OCI-LY7 (cell line): Measurements from ENCODE around the gene CCDC74B. TPM values are rescaled to one million over a fixed set of nuclear protein-coding genes. Genes with fewer than 3 reads are reported as not detected.
"Not testable (repeated sequence)": the region's sequence is repeated elsewhere in the genome, so short reads cannot be mapped to it uniquely, and the experiment has no call there.

ENCODE experiments used
- BruUV-seq: library from RNA; stranded (reverse); fragments of 400-500 nt; replicated peaks from 2 replicates; lab custom pipeline; 2021; lab: Mats Ljungman, UMichigan
- CTCF ChIA-PET: fragments of 300-600 bp; sonication (Branson Sonifier 250); formaldehyde crosslinking; loops from one replicate; lab custom pipeline; 2022; ENCODE audit warnings: antibody characterized with exemption; ENCODE audit not compliant: unreplicated experiment; lab: Charles Lee
- POLR2A ChIA-PET: fragments of 300-600 bp; sonication (Branson Sonifier 250); formaldehyde crosslinking; loops from one replicate; lab custom pipeline; 2022; ENCODE audit warnings: antibody characterized with exemption; lab: Charles Lee
- DNase-seq: peaks from one replicate; pipeline ENCODE4 v3.0.0-alpha.2; 2015; ENCODE audit warnings: low spot score
- H2AFZ ChIP-seq: fragments of 200-600 bp; sonication (generic), shearing (Covaris generic); 2 replicates; pipeline ENCODE4 v1.6.1; 2014; ENCODE audit warnings: mild to moderate bottlenecking, antibody characterized with exemption, low read length, moderate library complexity
- H3K27ac ChIP-seq: fragments of 200-600 bp; sonication (generic); 2 replicates; pipeline ENCODE4 v1.5.1; 2014; ENCODE audit warnings: mixed run types, low read depth, mild to moderate bottlenecking, moderate library complexity, low read length, inconsistent platforms; ENCODE audit not compliant: poor library complexity, severe bottlenecking
- H3K36me3 ChIP-seq: fragments of 200-600 bp; sonication (generic); 2 replicates; pipeline ENCODE4 v1.6.1; 2014; ENCODE audit warnings: mild to moderate bottlenecking, antibody characterized with exemption, low read length, moderate library complexity, mixed read lengths; ENCODE audit not compliant: insufficient read depth
- H3K4me1 ChIP-seq: fragments of 200-600 bp; sonication (generic); 2 replicates; pipeline ENCODE4 v1.5.1; 2014; ENCODE audit warnings: mild to moderate bottlenecking, low read length; ENCODE audit not compliant: insufficient read depth, poor library complexity, severe bottlenecking
- H3K4me2 ChIP-seq: fragments of 200-600 bp; sonication (generic); 2 replicates; pipeline ENCODE4 v1.6.1; 2014; ENCODE audit warnings: mild to moderate bottlenecking, low read length
- H3K4me3 ChIP-seq: fragments of 200-600 bp; sonication (generic); 2 replicates; pipeline ENCODE4 v1.5.1; 2014; ENCODE audit warnings: mild to moderate bottlenecking, low read depth, low read length; ENCODE audit not compliant: poor library complexity, severe bottlenecking
- H3K79me2 ChIP-seq: fragments of 200-600 bp; sonication (generic); 2 replicates; pipeline ENCODE4 v1.6.1; 2016; ENCODE audit warnings: low read depth, mild to moderate bottlenecking, low read length, moderate library complexity, mixed read lengths; ENCODE audit not compliant: insufficient read depth
- H3K9me2 ChIP-seq: fragments of 200-600 bp; sonication (generic); 2 replicates; pipeline ENCODE4 v1.6.1; 2016; ENCODE audit warnings: mild to moderate bottlenecking, low read length, mixed read lengths; ENCODE audit not compliant: insufficient read depth
- H3K9me3 ChIP-seq: fragments of 200-600 bp; sonication (generic); 2 replicates; pipeline ENCODE4 v1.6.1; 2014; ENCODE audit warnings: mild to moderate bottlenecking, mixed run types, low read length, mixed read lengths
- H4K20me1 ChIP-seq: fragments of 200-600 bp; sonication (generic); 2 replicates; pipeline ENCODE4 v1.6.1; 2014; ENCODE audit warnings: mild to moderate bottlenecking, antibody characterized with exemption, low read length, moderate library complexity, mixed read lengths; ENCODE audit not compliant: insufficient read depth
- CTCF ChIP-seq: fragments of 200-600 bp; sonication (generic); conservative IDR thresholded peaks from 2 replicates; pipeline ENCODE4 v1.5.1; 2014; ENCODE audit warnings: mild to moderate bottlenecking, antibody characterized with exemption, low read length, moderate library complexity, mixed read lengths
- EZH2phosphoT487 ChIP-seq: fragments of 200-600 bp; sonication (generic); IDR thresholded peaks from 2 replicates; pipeline ENCODE4 v1.6.1; 2018; ENCODE audit warnings: low read depth, borderline replicate concordance, mild to moderate bottlenecking, mixed run types, antibody characterized with exemption, low read length, moderate library complexity, mixed read lengths
- intact Hi-C: fragments of 100-400 bp; cut with micrococcal nuclease; formaldehyde crosslinking; loops from one replicate; pipeline ENCODE4 v1.10.0; 2022; ENCODE audit not compliant: unreplicated experiment
- total RNA-seq, 2 experiments: library from RNA; depleted of rRNA in 1 of 2; stranded (reverse); fragments of >200 nt in 1 of 2; shearing (Covaris generic) in 1 of 2; gene quantifications; 2 replicates each; pipeline ENCODE4 v1.2.3, GENCODE V29; 2014 to 2022

Gene CCDC74B
- total RNA-seq, 2 experiments from 2014 or later, result 2.4 to 2.6 TPM

GRCh38 chr2:130156624-130157004 lies 11.7 kb upstream of the CCDC74B start:
- no TSS peak for BruUV-seq
- Histone ChIP-seq H4K20me1 (no peaks in the 10 kb centered on the region), H3K9me3 (no peaks in the 10 kb centered on the region), H2AFZ (no peak overlapping the region), H3K4me2 (no peak overlapping the region), H3K4me3 (no peak overlapping the region), H3K9me2 (no peaks in the 10 kb centered on the region), H3K36me3 (peaks cover 38% of the 10 kb centered on the region), H3K4me1 (peaks cover 15% of the 10 kb centered on the region), H3K27ac (no peak overlapping the region), H3K79me2 (no peaks in the 10 kb centered on the region)
- intact Hi-C loops, result loop anchor here (2.0 kb wide), 1 partner anchor 176 kb away; no protein-coding TSS in a partner anchor
- POLR2A ChIA-PET, result no interaction called here
- CTCF ChIA-PET, result no interaction called here
- no peak for DNase-seq
- TF ChIP-seq EZH2phosphoT487 (no peak), CTCF (no peak)

GRCh38 chr2:130155956-130156623 lies 11.2 kb upstream of the CCDC74B start:
- peak; percentile 56 for DNase-seq
- H3K4me2 ChIP-seq, H3K27ac ChIP-seq, CTCF ChIA-PET, H3K79me2 ChIP-seq, H3K4me3 ChIP-seq, H3K9me3 ChIP-seq, H3K9me2 ChIP-seq, H2AFZ ChIP-seq, H4K20me1 ChIP-seq, BruUV-seq: not testable (repeated sequence)
- H3K36me3 ChIP-seq, result peaks cover 38% of the 10 kb centered on the region
- TF ChIP-seq CTCF, result peak; percentile 72
- intact Hi-C loops, result loop anchor here (2.0 kb wide), 1 partner anchor 177 kb away; no protein-coding TSS in a partner anchor
- POLR2A ChIA-PET, result interaction anchor here (0.6 kb wide), 1 partner anchor 10 kb away, joined by 3 read pairs; no protein-coding TSS in a partner anchor
- H3K4me1 ChIP-seq, result peaks cover 15% of the 10 kb centered on the region
